ENCODE results near the gene ANTXRL.
"Not testable (repeated sequence)": the region's sequence is repeated elsewhere in the genome, so short reads cannot be mapped to it uniquely, and the experiment has no call there.

Gene ANTXRL

GRCh38 chr10:46277840-46278239 lies 9.0 kb upstream of the ANTXRL start:
- FAIRE-seq, result no peak

DNA sequence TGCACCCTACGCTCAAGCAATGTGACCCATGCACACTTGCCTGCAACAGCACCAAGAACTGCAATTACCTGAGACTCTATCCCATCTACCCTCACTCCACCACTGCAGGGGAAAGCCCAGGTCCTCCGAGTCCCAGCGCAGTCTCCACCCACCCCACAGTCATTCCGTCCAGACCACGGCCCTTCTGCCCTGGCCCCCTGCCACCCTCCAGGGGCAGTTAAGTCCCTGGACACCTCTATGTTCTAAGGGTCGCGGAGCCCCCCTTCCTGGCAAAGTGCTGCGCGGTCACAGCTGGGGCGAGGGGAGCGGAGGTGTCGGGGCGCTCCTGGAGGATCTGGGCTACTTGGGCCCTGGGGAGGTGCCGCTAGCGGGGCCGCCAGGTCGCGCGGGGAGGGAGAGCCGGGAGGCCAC lies 4.4 kb upstream of the ANTXRL start:
- not testable (repeated sequence) for FAIRE-seq

GRCh38 chr10:46282842-46283574 lies 3.8 kb upstream of the ANTXRL start:
- FAIRE-seq, result no peak

DNA sequence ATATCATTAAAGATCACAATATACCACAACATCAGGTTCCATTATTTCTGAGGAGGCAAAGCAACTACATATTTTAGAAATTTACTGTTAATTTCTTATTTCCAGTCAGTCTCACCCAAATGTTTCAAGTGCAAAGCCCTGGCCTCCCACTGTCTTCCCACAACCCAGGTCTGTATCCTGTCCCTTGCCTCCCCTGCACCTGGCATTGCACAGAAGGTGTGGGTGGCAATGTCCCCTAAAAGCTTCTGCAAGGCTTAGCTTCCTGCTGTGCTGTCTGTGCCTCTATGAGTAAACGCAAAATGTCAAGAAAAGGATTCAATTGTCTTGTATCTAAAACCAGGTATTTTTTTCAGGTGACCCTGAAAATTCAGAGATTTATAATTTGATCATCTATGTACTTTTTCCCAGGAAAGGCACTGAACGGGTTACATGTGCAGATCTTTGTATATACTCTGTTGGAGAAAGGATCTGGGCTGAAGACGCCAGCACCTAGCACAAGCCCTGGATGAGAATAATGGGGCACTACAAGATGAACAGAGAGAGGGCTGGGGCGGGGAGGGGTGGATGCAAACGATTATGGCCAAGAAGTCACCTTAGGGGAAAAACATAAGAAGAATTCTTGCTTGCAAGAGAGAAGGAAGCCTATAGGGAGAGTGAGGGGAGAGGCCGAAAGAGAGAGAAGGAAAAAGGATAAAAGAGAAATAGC lies 3.1 kb upstream of the ANTXRL start:
- no peak for FAIRE-seq

DNA sequence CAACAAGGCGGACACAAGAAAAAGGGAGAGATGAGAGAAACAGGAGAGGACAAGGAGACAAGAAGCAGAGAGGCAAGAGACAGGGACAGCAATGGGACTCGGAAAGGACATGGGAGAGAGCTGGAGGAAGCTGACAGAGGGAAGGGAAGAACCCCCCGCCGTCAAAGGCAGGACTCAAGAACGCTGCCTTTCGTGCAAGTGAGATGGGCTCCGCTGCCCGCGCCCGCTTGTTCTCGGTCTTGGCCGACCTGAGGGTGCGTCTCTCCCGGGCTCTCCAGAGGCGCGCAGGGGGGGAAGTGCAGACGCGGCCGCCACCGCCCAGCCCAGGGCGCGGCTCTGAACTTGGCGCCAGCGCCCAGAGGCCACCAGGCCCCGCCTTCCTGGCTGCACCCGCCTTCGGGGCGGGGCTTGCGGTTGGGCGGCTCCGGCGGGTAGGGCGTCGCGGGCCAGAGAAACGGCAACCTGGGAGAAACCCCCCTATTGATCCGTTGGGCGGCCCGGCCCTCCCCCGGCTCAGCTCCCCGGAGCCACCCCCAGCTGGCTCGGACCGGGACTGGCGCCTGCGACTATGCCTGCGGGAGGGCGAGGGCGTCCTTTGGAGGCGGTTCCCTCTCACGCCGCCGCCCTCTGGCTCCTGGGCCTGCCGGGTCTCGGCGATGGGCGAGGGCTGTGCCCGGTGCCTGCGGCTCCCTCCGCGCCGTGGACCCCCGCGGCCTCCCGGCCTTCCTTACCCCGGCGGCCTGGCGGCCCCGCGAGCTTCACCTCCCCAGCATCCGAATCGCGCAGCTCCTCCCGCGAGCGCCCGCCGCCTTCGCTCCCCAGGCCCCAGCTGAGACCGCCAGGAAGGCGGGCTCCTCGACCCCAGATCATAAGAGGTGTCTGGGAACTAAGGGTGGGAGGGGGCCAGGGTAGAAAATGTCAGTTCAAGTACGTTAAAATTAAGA lies 2.2 kb upstream of the ANTXRL start:
- FAIRE-seq, result no peak

DNA sequence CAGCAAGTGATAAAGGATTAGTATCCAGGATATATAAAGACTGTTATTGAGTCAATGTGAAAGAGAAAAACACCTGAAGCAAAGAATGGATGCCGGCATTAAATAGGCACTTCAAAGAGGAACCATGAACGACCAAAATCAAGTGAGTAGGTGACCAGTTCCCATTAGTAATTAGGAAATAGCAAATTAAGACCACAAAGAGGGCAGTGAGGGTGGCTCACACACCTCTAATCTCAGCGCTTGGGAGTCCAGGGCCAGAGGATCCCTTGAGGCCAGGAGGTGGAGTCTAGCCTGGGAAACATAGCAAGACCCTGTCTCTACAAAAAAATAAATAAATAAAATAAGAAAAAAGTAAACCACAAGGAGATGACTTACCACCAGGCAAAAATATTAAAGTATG lies 1.5 kb upstream of the ANTXRL start:
- no peak for FAIRE-seq

DNA sequence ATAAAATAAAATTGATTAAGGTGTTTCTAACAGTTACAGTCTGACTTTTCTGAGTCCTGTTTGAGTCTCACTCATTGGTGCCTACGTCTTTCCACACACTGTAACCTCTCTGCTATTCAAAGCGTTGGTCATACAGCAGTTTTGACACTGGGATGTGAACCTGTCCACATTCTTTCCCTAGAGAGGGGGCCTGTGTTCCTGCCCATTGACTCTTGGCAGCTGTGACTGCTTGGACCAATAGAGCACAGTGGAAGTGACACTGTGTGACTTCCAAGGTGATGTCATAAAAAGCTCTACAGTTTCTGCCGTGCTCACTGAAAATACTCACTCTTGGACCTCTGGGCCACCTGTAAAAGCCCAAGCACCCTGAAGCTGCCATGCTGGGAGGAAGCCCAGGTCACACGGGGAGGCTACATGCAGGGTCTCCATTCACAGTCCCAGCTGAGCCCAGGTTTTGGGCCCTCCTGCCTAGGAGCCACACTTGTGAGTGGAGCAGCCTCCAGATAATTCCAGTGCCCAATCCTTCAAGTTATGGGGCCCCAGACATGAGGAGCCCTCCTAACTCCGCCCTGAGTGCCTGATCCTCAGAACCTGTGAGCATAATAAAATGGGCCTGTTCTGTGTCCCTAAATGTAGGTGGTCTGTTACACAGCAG lies 704 bp upstream of the ANTXRL start:
- FAIRE-seq, result no peak

- FAIRE-seq, result no peak
Observed at GRCh38 chr10:46287846-46288477, 1.2 kb downstream of the ANTXRL start.

DNA sequence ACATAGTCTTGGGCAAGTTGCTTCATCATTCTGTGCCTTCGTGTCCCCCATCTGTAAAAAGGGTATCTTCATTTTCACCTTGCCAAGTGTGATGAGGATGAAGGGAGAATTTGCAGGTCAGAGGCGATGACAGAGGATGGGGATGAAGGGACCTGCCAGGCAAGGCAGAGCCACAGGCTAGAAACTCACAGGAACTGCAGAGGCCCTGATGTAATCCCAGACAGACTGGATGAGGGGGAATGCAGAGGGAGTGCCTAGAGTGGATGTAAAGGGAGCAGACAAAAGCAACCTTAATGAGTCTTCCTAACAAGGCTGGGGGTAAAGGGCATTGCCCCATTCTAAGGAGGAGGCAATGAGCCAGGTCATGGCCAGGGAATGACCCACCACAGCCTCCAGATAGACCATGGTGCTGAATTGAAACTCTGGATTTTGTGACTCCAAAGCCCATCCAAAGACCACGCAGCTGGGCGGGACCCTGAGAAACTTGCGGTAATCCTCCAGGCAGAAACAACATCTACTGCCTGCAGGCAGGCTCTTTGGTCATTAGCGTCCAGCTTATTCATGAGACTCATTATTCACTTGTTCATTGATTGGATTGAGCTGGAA lies 1.9 kb downstream of the ANTXRL start:
- FAIRE-seq, result no peak

GRCh38 chr10:46289209-46289810 lies 2.5 kb downstream of the ANTXRL start:
- FAIRE-seq, result no peak

DNA sequence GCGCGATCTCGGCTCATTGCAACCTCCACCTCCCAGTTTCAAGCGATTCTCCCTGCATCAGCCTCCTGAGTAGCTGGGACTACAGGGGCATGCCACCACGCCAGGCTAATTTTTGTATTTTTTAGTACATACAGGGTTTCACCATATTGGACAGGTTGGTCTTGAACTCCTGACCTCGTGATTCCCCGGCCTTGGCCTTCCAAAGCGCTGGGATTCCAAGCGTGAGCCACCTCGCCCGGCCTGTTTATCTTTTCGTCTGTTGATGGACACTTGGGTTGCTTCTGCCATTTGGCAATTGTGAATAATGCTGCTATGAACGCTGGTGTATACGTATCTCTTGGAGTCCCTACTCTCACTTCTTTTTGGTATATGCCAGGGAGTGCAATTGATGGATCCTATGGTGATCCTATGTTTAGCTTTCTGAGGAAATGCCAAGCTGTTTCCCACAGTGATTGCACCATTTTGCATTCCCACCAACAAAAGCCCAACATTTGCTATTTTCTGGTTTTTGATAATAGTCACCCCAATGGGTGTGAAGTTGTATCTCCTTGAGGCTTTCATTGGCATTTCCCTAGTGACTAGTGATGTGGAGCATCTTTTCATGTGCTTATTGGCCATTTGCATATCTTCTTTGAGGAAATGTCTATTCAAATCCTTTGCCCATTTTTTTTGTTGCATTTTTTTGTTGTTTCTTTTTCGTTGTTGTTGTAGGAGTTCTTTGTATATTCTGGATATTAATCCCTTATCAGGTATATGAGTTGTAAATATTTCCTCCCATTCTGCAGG lies 3.5 kb downstream of the ANTXRL start:
- no peak for FAIRE-seq

DNA sequence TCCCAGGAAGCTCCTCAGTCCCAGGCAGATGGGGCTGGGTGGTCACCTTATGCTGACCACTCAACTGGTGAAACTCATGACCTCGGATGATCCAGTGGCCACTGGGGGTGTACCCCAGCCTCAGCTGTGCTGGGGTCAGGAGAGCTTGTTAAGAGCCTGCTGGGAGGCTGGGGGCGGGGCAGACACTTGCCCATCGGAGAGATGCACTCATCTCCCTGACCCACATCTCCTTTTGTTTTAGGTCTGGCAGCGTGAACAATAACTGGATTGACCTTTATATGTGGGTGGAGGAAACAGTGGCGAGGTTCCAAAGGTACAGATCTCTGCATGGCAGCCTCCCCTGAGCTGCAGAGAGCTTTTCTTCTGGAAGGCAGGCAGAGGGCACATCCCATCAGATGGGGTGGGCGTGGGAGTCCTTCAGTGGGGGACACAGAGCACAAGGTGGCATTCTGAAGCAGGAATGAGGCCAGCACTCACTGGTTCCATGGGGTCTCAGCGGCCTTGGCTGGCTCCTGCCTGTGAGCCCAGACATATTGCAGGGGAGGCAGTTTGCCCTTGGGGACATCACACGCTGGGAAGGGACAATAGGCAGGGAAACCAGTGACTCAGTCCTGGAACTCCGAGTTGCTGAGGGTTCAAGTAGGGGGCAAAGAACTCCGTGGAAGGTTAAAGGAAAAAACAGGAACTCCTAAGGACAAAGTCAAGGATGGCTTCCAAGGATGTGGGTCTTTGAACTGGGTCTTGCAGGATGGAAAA lies 5.2 kb downstream of the ANTXRL start:
- no peak for FAIRE-seq

DNA sequence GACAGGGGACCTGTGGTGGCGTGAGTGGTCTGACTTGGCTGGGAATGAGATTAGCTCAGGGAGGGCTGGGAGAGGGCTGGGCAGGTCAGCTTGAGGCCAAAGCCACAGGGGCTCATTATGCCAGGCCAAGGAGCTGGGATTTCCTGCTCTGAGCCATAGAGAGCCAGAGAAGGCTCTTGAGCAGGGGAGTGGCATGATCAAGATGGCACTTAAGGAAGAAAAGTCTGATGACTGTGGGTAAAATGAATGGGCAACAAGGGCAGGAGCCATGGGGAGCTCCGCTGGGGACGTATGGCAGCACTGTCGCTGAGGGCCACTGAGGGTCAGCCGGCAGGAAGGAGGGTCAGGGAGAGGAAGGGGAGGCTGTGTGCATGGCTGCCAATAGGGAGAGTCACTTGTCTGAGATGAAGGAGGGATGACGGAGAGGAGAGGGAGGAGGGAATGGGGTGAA lies 5.8 kb downstream of the ANTXRL start:
- no peak for FAIRE-seq

DNA sequence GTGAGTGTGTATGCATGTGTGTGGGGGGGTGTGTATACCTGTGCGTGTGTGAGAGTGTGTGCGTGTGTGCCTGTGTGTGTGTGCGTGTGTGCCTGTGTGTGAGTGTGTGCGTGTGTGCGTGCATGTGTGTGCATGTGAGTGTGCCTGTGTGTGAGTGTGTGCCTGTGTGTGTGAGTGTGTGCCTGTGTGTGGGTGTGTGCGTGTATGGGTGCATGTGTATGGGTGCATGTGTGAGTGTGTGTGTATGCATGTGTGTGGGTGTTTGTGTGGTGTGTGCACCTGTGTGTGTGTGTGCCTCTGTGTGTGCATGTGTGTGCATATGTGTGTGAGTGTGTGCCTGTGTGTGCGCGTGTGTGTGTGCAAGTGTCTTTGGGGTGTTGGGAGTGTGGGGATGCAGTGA lies 6.4 kb downstream of the ANTXRL start:
- no peak for FAIRE-seq

DNA sequence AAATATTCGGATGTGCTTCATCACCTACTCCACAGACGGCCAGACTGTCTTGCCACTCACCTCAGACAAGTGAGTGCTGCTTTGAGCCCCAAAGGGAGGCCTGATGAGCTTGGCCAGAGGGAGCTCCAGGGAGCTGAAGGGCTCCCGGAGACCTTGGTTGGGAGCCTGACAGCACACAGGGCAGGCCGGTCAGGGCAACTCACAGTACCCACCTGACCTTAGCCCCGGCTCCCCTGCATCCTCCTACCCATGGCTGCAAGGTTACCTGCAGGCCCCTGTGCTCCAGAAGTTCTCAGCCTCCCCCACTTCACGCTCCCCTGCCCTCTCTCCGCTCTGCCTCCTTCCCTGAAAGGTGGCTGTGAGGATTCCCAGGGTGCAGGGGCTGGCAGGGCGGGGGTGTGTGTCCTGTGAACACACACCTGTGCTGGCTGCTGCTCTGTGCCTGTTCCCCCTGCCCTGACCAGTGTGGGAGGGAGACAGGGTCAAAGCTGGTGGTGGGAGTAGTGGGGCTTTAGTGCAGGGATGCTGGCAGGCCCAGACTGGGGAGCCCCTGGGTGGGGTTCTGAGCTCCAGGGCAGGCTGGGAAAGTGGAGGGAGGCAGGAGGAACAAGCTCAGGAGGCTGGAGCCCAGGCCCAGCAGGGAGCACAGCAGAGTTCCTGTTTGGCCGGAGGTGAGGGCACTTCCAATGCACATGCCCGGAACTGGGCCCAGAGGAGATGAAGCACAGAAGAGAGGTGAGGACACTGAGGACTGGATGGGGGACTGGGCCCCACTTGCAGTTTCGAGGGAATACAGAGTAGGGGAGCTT lies 7.2 kb downstream of the ANTXRL start:
- no peak for FAIRE-seq

- FAIRE-seq, result no peak
Observed at GRCh38 chr10:46294641-46295220, 7.9 kb downstream of the ANTXRL start.

GRCh38 chr10:46295350-46296010 lies 8.7 kb downstream of the ANTXRL start:
- FAIRE-seq, result not testable (repeated sequence)

- FAIRE-seq, result not testable (repeated sequence)
Observed at GRCh38 chr10:46296086-46296485, 9.3 kb downstream of the ANTXRL start.
